ENCODE results near the gene CDH4. TPM values are rescaled to one million over a fixed set of nuclear protein-coding genes. Genes with fewer than 3 reads are reported as not detected.

CDH4 gene
- total RNA-seq, 1 experiment from 2014 or later: 5.3 TPM

DNA sequence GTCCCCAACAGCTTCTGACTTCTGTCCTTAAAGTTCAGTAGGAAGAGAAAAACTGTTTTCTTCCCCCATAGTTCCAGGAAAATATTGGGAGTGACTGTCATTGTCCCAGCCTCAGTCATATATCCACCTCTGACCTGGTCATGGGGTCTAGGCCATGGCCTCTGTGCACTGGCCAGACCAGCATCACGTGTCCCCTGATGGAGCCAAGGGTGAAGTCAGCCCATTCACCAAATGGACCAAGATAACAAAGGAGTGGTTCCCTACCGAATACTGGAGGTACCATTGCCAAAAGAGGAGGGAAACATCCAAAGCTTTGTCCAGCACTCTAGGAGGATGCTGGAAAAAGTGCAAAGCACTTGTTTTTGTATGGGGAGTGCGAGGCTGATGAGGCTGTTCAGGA is 418.2 kb downstream of the CDH4 start:
- H3K4me1 Mint-ChIP-seq: no peaks in the 10 kb centered on the region
- ChIA-PET POLR2A (interaction anchor here (0.6 kb wide), 1 partner anchor 174 kb away, joined by 6 read pairs; no protein-coding TSS in a partner anchor), CTCF (no interaction called here)
- no peak overlapping the region for H3K27ac Mint-ChIP-seq
- H3K4me3 Mint-ChIP-seq: no peak overlapping the region
- no peak for TF ChIP-seq TEAD1 (CRISPR knock-in tag; IDR thresholded peaks at IDR 0.05)
- no peaks in the 10 kb centered on the region for H3K36me3 Mint-ChIP-seq
- H3K9me3 Mint-ChIP-seq: peaks cover 17% of the 10 kb centered on the region
- DNase-seq (ENCODE audit: low spot score): no peak
- peaks cover 50% of the 10 kb centered on the region for H3K27me3 Mint-ChIP-seq (ENCODE audit: low read depth)
- ATAC-seq: no peak

DNA sequence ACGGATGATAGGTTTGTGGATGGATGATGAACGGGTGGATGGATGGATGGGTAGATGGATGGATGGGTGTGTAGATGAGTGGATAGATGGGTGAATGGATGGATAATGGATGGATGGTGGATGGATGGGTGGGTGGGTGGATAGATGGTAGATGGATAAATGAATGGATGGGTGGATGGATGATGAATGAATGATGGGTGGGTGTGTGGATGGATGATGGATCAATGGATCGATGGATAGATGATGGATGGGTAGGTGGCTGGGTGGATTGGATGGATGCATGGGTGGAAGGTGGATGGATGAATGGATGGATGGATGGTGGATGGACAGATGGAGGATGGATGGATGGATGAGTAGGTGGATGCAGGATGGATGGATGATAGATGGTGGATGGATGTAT is 419.5 kb downstream of the CDH4 start:
- ATAC-seq: no peak
- no peaks in the 10 kb centered on the region for H3K36me3 Mint-ChIP-seq
- POLR2A ChIA-PET: no interaction called here
- peaks cover 50% of the 10 kb centered on the region for H3K27me3 Mint-ChIP-seq (ENCODE audit: low read depth)
- TF ChIP-seq MYBL2 (CRISPR knock-in tag; IDR thresholded peaks at IDR 0.05): no peak
- TF ChIP-seq ZNF396 (CRISPR knock-in tag; IDR thresholded peaks at IDR 0.05; ENCODE audit: borderline replicate concordance): no peak
- TF ChIP-seq, protein P1, sequence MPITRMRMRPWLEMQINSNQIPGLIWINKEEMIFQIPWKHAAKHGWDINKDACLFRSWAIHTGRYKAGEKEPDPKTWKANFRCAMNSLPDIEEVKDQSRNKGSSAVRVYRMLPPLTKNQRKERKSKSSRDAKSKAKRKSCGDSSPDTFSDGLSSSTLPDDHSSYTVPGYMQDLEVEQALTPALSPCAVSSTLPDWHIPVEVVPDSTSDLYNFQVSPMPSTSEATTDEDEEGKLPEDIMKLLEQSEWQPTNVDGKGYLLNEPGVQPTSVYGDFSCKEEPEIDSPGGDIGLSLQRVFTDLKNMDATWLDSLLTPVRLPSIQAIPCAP (CRISPR knock-in tag; IDR thresholded peaks at IDR 0.05): no peak
- TF ChIP-seq NFE2L1 (CRISPR knock-in tag; IDR thresholded peaks at IDR 0.05): no peak
- no peak for TF ChIP-seq SP1 (CRISPR knock-in tag; conservative IDR thresholded peaks at IDR 0.05)
- no peak for TF ChIP-seq ZBTB21 (CRISPR knock-in tag; IDR thresholded peaks at IDR 0.05; ENCODE audit: borderline replicate concordance)
- TF ChIP-seq, protein P2, sequence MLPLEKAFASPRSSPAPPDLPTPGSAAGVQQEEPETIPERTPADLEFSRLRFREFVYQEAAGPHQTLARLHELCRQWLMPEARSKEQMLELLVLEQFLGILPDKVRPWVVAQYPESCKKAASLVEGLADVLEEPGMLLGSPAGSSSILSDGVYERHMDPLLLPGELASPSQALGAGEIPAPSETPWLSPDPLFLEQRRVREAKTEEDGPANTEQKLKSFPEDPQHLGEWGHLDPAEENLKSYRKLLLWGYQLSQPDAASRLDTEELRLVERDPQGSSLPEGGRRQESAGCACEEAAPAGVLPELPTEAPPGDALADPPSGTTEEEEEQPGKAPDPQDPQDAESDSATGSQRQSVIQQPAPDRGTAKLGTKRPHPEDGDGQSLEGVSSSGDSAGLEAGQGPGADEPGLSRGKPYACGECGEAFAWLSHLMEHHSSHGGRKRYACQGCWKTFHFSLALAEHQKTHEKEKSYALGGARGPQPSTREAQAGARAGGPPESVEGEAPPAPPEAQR (CRISPR knock-in tag; IDR thresholded peaks at IDR 0.05): no peak
- TF ChIP-seq, protein P3, sequence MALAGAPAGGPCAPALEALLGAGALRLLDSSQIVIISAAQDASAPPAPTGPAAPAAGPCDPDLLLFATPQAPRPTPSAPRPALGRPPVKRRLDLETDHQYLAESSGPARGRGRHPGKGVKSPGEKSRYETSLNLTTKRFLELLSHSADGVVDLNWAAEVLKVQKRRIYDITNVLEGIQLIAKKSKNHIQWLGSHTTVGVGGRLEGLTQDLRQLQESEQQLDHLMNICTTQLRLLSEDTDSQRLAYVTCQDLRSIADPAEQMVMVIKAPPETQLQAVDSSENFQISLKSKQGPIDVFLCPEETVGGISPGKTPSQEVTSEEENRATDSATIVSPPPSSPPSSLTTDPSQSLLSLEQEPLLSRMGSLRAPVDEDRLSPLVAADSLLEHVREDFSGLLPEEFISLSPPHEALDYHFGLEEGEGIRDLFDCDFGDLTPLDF (CRISPR knock-in tag; IDR thresholded peaks at IDR 0.05): no peak
- TF ChIP-seq GTF2I (CRISPR knock-in tag; conservative IDR thresholded peaks at IDR 0.05): no peak
- TF ChIP-seq, protein P4, sequence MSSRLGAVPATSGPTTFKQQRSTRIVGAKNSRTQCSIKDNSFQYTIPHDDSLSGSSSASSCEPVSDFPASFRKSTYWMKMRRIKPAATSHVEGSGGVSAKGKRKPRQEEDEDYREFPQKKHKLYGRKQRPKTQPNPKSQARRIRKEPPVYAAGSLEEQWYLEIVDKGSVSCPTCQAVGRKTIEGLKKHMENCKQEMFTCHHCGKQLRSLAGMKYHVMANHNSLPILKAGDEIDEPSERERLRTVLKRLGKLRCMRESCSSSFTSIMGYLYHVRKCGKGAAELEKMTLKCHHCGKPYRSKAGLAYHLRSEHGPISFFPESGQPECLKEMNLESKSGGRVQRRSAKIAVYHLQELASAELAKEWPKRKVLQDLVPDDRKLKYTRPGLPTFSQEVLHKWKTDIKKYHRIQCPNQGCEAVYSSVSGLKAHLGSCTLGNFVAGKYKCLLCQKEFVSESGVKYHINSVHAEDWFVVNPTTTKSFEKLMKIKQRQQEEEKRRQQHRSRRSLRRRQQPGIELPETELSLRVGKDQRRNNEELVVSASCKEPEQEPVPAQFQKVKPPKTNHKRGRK (CRISPR knock-in tag; IDR thresholded peaks at IDR 0.05; ENCODE audit: borderline replicate concordance): no peak
- no peak for TF ChIP-seq NFYB (CRISPR knock-in tag; conservative IDR thresholded peaks at IDR 0.05; ENCODE audit: low read depth)
- no peak for TF ChIP-seq TP53 (CRISPR knock-in tag; IDR thresholded peaks at IDR 0.05)
- TF ChIP-seq MXD4 (CRISPR knock-in tag; IDR thresholded peaks at IDR 0.05; ENCODE audit: borderline replicate concordance): no peak
- no peak for TF ChIP-seq TEAD4 (CRISPR knock-in tag; IDR thresholded peaks at IDR 0.05)
- TF ChIP-seq ETV6 (CRISPR knock-in tag; IDR thresholded peaks at IDR 0.05): no peak
- TF ChIP-seq, protein P5, sequence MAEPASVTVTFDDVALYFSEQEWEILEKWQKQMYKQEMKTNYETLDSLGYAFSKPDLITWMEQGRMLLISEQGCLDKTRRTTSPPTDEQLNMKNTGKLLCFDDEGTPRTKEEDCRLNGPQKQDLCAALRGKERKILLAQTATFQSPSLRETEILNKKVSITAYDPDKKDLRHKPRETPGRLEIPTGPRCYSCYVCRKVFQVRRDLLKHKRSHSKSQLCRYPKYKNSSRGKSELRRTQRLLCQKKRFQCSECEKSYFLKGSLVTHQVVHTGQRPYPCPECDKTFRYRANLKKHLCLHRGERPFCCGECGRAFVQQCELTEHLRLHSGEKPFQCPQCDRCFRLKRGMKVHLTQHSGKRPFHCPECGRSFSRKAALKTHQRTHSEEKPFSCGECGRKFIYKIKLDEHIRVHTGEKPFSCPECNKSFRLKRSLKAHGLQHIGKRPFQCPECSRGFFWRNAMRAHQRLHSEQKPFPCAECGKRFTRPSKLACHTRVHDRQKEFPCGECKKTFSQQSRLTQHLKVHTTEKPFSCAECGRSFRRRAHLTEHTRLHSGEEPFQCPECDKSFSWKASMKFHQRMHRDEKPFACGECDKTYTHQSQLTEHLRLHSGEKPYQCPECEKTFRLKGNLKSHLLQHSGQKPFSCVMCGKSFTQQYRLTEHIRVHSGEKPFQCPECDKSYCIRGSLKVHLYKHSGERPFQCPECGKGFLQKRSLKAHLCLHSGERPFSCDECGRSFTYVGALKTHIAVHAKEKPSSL (CRISPR knock-in tag; conservative IDR thresholded peaks at IDR 0.05): no peak
- TF ChIP-seq, protein P6, sequence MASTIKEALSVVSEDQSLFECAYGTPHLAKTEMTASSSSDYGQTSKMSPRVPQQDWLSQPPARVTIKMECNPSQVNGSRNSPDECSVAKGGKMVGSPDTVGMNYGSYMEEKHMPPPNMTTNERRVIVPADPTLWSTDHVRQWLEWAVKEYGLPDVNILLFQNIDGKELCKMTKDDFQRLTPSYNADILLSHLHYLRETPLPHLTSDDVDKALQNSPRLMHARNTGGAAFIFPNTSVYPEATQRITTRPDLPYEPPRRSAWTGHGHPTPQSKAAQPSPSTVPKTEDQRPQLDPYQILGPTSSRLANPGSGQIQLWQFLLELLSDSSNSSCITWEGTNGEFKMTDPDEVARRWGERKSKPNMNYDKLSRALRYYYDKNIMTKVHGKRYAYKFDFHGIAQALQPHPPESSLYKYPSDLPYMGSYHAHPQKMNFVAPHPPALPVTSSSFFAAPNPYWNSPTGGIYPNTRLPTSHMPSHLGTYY (CRISPR knock-in tag; IDR thresholded peaks at IDR 0.05): no peak
- TF ChIP-seq ZNF219 (CRISPR knock-in tag; IDR thresholded peaks at IDR 0.05; ENCODE audit: borderline replicate concordance): no peak
- TF ChIP-seq ZNF121 (CRISPR knock-in tag; IDR thresholded peaks at IDR 0.05): no peak
- no peak for DNase-seq (ENCODE audit: low spot score)
- no peak overlapping the region for H3K27ac Mint-ChIP-seq
- CTCF ChIA-PET: no interaction called here
- H3K4me3 Mint-ChIP-seq: no peak overlapping the region
- H3K4me1 Mint-ChIP-seq: peaks cover 6% of the 10 kb centered on the region
- H3K9me3 Mint-ChIP-seq: peaks cover 17% of the 10 kb centered on the region
